ENCODE results near the gene FOSL1.

The FOSL1 gene

GRCh38 chr11:65919573-65920371 is 19.6 kb upstream of the FOSL1 start:
- DNase-seq: peak; percentile 54

GRCh38 chr11:65919141-65919572 is 19.0 kb upstream of the FOSL1 start, which contains the start of gene DRAP1:
Gene DRAP1 (plus strand): TSS chr11:65919426. CDS start chr11:65919502, 76 bp downstream.
- DNase-seq: peak; percentile 99

- peak; percentile 59 for DNase-seq
These were observed 18.3 kb upstream of the FOSL1 start, which contains the start of gene C11orf68 for GRCh38 chr11:65918211-65919140. Gene C11orf68 (minus strand): TSS chr11:65919062. CDS start chr11:65919031, 31 bp downstream.

GRCh38 chr11:65917434-65918210 is 17.4 kb upstream of the FOSL1 start:
- DNase-seq: no peak

GRCh38 chr11:65917077-65917433 is 16.9 kb upstream of the FOSL1 start:
- DNase-seq: no peak

- DNase-seq: no peak
These were observed 16.2 kb upstream of the FOSL1 start for GRCh38 chr11:65916391-65916790.

GRCh38 chr11:65915821-65916251 is 15.6 kb upstream of the FOSL1 start:
- DNase-seq: no peak

- no peak for DNase-seq
These were observed 15.1 kb upstream of the FOSL1 start for GRCh38 chr11:65915101-65915820.

GRCh38 chr11:65912845-65913244 is 12.7 kb upstream of the FOSL1 start:
- DNase-seq: no peak

- DNase-seq: peak; percentile 57
These were observed 11.7 kb upstream of the FOSL1 start for GRCh38 chr11:65911682-65912568.

- no peak for DNase-seq
These were observed 7.7 kb upstream of the FOSL1 start for GRCh38 chr11:65907878-65908277.

- DNase-seq: no peak
These were observed 6.4 kb upstream of the FOSL1 start for GRCh38 chr11:65906602-65907001.

GRCh38 chr11:65903715-65904114 is 3.5 kb upstream of the FOSL1 start:
- no peak for DNase-seq

- DNase-seq: no peak
These were observed 2.9 kb upstream of the FOSL1 start for GRCh38 chr11:65903068-65903481.

- DNase-seq: no peak
These were observed 652 bp upstream of the FOSL1 start for GRCh38 chr11:65900899-65901180.

- no peak for DNase-seq
These were observed 648 bp downstream of the FOSL1 start for GRCh38 chr11:65899356-65900124.

GRCh38 chr11:65898656-65899355 is 1.4 kb downstream of the FOSL1 start:
- DNase-seq: no peak

GRCh38 chr11:65897020-65897471 is 3.1 kb downstream of the FOSL1 start:
- no peak for DNase-seq

All from NCI-H1092 treated with DMSO at 0.1 percent for 48 hours (cell line).